AG04449 (cell line): ENCODE measurements around the gene GOT1.

Source experiments
- CTCF ChIA-PET: fragments of 350-600 bp; formaldehyde crosslinking; extraction: SDS; loops from one replicate; lab custom pipeline; 2021; ENCODE audit warnings: antibody characterized with exemption; lab: Yijun Ruan, JAX
- POLR2A ChIA-PET: fragments of 400-600, 350-600 bp; formaldehyde crosslinking; extraction: SDS; loops from one replicate; lab custom pipeline; 2020; ENCODE audit warnings: antibody characterized with exemption, inconsistent platforms; lab: Yijun Ruan, JAX
- DNase-seq: peaks from one replicate; pipeline ENCODE4 v3.0.0-alpha.2; 2010; ENCODE audit warnings: low read depth, low spot score
- H3K4me3 ChIP-seq: 2 replicates; pipeline ENCODE4 v1.5.1; 2011; ENCODE audit warnings: low read depth, mild to moderate bottlenecking, control low read depth, low read length
- TF ChIP-seq, protein P1 (sequence below): IDR thresholded peaks from one replicate; pipeline ENCODE4 v1.5.1; 2011; ENCODE audit warnings: mild to moderate bottlenecking, moderate library complexity, low read length, control low read depth, inconsistent platforms; ENCODE audit not compliant: insufficient read depth; ENCODE audit errors: missing control alignments

Gene GOT1

DNA sequence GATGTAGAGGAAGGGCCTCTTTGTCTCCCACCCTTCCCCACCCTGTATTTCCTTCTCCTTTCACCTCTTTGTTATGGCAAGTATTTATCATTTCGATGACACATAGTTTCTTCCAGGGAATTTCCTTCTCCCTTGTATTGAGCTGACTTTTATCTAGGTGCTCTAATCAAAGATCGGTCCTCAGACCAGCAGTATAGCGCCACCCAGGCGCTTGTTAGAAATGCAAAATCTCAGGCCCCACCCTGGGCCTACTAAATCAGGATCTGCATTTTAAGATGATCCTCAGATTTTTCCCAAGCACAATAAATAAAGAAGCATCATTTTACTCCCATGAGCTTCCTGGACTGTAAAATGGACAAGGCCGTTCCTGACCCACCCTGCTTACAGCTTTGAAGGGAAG lies 12.0 kb upstream of the GOT1 start:
- CTCF ChIA-PET = interaction anchor here (3.2 kb wide), 1 partner anchor 170 kb away, joined by 21 read pairs; no protein-coding TSS in a partner anchor
- DNase-seq = no peak
- POLR2A ChIA-PET = no interaction called here
- TF ChIP-seq, protein P1, sequence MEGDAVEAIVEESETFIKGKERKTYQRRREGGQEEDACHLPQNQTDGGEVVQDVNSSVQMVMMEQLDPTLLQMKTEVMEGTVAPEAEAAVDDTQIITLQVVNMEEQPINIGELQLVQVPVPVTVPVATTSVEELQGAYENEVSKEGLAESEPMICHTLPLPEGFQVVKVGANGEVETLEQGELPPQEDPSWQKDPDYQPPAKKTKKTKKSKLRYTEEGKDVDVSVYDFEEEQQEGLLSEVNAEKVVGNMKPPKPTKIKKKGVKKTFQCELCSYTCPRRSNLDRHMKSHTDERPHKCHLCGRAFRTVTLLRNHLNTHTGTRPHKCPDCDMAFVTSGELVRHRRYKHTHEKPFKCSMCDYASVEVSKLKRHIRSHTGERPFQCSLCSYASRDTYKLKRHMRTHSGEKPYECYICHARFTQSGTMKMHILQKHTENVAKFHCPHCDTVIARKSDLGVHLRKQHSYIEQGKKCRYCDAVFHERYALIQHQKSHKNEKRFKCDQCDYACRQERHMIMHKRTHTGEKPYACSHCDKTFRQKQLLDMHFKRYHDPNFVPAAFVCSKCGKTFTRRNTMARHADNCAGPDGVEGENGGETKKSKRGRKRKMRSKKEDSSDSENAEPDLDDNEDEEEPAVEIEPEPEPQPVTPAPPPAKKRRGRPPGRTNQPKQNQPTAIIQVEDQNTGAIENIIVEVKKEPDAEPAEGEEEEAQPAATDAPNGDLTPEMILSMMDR = no peak
- H3K4me3 ChIP-seq = no peak overlapping the region

DNA sequence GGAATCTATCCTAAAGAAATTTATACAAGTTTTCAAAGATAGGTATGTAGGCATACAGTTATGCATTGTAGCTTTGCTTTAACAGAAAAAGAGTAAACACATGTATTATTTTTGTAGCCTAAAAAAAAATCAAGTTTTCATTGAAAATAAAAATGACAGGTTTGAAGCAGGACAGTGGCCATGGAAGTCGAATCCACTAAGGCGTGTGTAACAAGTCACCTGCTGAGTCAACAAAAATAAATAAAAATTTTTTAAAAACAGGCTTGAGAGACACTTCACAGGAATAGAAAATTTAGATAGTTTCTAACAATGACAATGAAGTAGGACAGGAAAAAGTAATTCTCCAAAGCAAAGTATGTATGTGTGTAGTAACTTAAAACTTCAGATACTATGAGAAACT lies 8.5 kb upstream of the GOT1 start:
- TF ChIP-seq, protein P1 = no peak
- no peak for DNase-seq
- CTCF ChIA-PET = interaction anchor here (1.0 to 7.6 kb wide), 5 partner anchors 8 to 174 kb away, joined by 3 to 245 read pairs (median 3); no protein-coding TSS in a partner anchor
- H3K4me3 ChIP-seq = no peak overlapping the region
- POLR2A ChIA-PET = no interaction called here

DNA sequence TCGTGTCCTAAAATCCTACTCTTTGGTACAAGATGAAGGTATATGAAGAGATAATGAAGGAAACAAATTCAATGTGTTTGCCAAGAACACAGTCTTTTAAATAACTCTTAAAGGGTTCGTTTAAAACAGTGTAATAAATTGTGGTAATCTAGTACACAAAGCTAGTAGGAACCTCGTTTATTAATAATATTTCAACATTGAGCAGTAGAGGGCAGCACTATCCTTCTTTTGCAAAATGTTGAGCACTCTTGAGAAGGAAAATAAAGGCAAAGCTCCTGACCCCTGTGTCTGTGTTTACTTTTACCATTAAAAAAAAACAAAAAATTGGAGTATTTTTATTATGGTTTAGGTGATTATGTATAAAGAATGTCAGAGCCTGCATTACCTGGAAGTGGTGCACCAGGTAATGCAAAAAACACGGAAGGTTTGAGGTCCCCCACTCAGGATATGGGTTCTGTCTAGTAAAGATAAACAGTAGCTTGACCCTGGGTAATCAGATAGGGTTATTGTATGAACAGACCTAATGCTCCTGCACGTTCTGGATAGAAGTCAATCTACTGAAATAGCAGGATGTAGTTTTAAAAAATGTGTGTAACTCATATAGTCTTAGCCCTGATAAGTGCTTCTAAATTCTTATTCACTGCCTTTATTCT lies 5.7 kb upstream of the GOT1 start:
- DNase-seq = no peak
- no peak overlapping the region for H3K4me3 ChIP-seq
- CTCF ChIA-PET = interaction anchor here (0.7 to 7.6 kb wide), 48 partner anchors 8 to 1010 kb away, joined by 3 to 245 read pairs (median 4); partner anchors contain the start of gene SLC25A28
- TF ChIP-seq, protein P1 = peak; percentile 34
- POLR2A ChIA-PET = no interaction called here

DNA sequence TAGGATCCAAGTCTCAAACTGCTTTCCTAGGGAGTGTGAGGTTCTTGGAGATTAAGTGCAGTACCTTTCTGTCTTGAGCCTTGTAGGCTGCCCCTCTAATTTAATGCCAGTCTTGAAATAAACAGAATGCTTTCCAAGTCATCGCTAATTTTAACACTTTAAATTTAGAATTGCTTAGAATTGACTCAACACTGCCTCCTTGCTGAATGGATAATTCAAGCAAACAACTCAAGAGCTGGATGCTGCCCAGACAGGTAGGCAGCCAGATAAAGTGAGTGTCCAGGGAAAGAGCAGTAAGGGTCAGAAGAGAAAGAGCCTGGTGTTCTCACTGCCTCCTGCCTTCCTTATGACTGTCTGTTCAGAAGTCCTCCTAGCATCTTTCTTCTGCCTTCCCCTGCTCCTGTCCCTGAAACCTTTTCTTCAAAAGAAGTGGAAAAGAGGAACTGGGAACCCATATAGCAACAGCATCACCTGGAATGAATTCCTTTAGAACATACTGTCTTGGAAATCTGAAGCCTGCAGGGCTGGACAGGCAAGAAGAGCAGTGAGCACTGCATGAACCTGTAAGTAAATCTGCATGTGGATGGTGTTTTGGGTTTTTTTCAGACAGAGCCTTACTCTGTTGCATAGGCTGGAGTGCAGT lies 3.1 kb upstream of the GOT1 start:
- TF ChIP-seq, protein P1 = no peak
- CTCF ChIA-PET = interaction anchor here (0.7 to 7.6 kb wide), 9 partner anchors 9 to 278 kb away, joined by 3 to 245 read pairs (median 29); no protein-coding TSS in a partner anchor
- POLR2A ChIA-PET = no interaction called here
- H3K4me3 ChIP-seq = no peak overlapping the region
- no peak for DNase-seq

DNA sequence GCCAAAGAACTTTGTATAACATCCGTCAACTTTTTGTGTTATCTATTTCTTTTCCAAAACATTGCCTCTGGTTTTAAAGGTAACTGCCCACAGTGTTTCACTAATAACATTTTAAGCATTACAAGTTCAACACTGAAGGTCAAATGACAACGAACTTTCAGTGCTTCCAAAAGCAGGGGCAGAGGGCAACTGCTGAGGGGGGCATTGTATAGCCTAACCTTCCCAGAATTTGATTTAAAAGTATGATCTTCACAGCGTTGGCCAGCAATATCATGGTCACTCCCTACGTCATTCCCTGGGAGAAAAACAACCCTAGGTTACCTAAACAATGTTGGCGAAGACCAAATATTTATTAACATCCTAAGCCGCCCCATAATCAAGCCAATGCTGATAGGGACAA lies 2.5 kb upstream of the GOT1 start:
- H3K4me3 ChIP-seq = no peak overlapping the region
- ChIA-PET CTCF (interaction anchor here (1.2 to 7.6 kb wide), 3 partner anchors 14 to 180 kb away, joined by 3 to 245 read pairs (median 35); no protein-coding TSS in a partner anchor), POLR2A (no interaction called here)
- TF ChIP-seq, protein P1 = no peak
- no peak for DNase-seq

DNA sequence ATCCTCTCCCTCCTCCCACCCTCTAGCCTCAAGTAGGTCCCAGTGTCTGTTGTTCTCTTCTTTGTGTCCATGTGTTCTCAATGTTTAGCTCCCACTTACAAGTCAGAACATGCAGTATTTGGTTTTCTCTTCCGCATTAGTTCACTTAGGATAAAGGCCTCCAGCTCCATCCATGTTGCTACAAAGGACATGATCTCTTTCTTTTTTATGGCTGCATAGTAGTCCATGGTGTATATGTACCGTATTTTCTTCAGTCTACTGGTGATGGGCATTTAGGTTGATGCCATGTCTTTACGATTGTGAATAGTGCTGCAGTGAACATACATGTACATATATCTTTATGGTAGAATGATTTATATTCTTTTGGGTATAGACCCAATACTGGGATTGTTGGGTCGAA lies 1.6 kb upstream of the GOT1 start:
- ChIA-PET CTCF (interaction anchor here (1.0 to 5.4 kb wide), 6 partner anchors 15 to 187 kb away, joined by 3 to 35 read pairs (median 3); no protein-coding TSS in a partner anchor), POLR2A (no interaction called here)
- DNase-seq = no peak
- H3K4me3 ChIP-seq = no peak overlapping the region
- TF ChIP-seq, protein P1 = no peak
